Activated CD8-positive, alpha-beta memory T cell treated with anti-CD3 and anti-CD28 coated beads, Interleukin-2, amount 50 U/mL, for 1 hour (primary cell): Measurements from ENCODE around the gene MORN5.

Experiments
- DNase-seq: peaks from one replicate; pipeline ENCODE4 v3.0.0-alpha.2; 2020; ENCODE audit errors: extremely low read depth

MORN5 gene

GRCh38 chr9:122228568-122229484, 69.1 kb downstream of the MORN5 start, which contains the start of gene LHX6:
Gene LHX6, minus strand, starts transcription at chr9:122228957. Its CDS starts 217 bp downstream, at chr9:122228740.
- no peak for DNase-seq

- DNase-seq: no peak
Observed at GRCh38 chr9:122229485-122229837, 69.8 kb downstream of the MORN5 start.

GRCh38 chr9:122232796-122233306, 73.1 kb downstream of the MORN5 start:
- DNase-seq: no peak

GRCh38 chr9:122234022-122234748, 74.5 kb downstream of the MORN5 start:
- no peak for DNase-seq

- DNase-seq: no peak
Observed at GRCh38 chr9:122236681-122237080, 77.0 kb downstream of the MORN5 start.

GRCh38 chr9:122239722-122240121, 80.0 kb downstream of the MORN5 start:
- no peak for DNase-seq

GRCh38 chr9:122244349-122244748, 84.6 kb downstream of the MORN5 start:
- no peak for DNase-seq

GRCh38 chr9:122246666-122247065, 87.0 kb downstream of the MORN5 start:
- DNase-seq: no peak

- no peak for DNase-seq
Observed at GRCh38 chr9:122248448-122248865, 88.7 kb downstream of the MORN5 start.
